SK-N-SH (cell line): ENCODE measurements around the gene PLXNA4. TPM values are rescaled to one million over a fixed set of nuclear protein-coding genes. Genes with fewer than 3 reads are reported as not detected.

Experiments
- CTCF ChIA-PET: fragments of 300-600, 350-600 bp; formaldehyde crosslinking; extraction: SDS; loops from one replicate; lab custom pipeline; 2021; lab: Yijun Ruan, JAX
- POLR2A ChIA-PET: fragments of 350-600 bp; sonication (Branson Sonifier 250); formaldehyde crosslinking; extraction: SDS; loops from one replicate; lab custom pipeline; 2020; ENCODE audit warnings: antibody characterized with exemption, inconsistent platforms; lab: Yijun Ruan, JAX
- DNase-seq: peaks from one replicate; pipeline ENCODE4 v3.0.0; 2012
- H2AFZ ChIP-seq: fragments of 200-600 bp; sonication (generic); 2 replicates; pipeline ENCODE4 v1.8.1; 2016; ENCODE audit warnings: antibody characterized with exemption, mild to moderate bottlenecking, low read depth
- H3F3A ChIP-seq: fragments of 200-600 bp; sonication (generic); replicated peaks from 2 replicates; pipeline ENCODE3; 2016; ENCODE audit warnings: antibody characterized with exemption, mild to moderate bottlenecking; ENCODE audit not compliant: insufficient read depth
- H3K27ac ChIP-seq, 2 experiments: fragments of 200-500 bp in 1 of 2; fragments of 200-600 bp in 1 of 2; sonication (Bioruptor generic) in 1 of 2; sonication (generic), shearing (Covaris generic) in 1 of 2; 2 replicates each; pipeline versions ENCODE4 v1.5.1 to v1.6.1; 2014 to 2016; ENCODE audit warnings: low read depth in 2 of 2, inconsistent platforms in 1 of 2, low read length in 1 of 2, mild to moderate bottlenecking in 1 of 2, mixed read lengths in 1 of 2
- H3K27me3 ChIP-seq: fragments of 200-600 bp; sonication (generic), shearing (Covaris generic); 2 replicates; pipeline ENCODE4 v1.6.1; 2016; ENCODE audit warnings: mixed run types; ENCODE audit not compliant: insufficient read depth
- H3K36me3 ChIP-seq, 2 experiments: fragments of 200-500 bp in 1 of 2; fragments of 200-600 bp in 1 of 2; sonication (Bioruptor generic) in 1 of 2; sonication (generic) in 1 of 2; replicated peaks in 1 of 2; 2 replicates each; pipeline versions ENCODE3 to v1.5.1; 2014 to 2016; ENCODE audit warnings: low read length in 1 of 2, mild to moderate bottlenecking in 1 of 2; ENCODE audit not compliant: insufficient read depth in 2 of 2, control insufficient read depth in 1 of 2
- H3K4me1 ChIP-seq, 2 experiments: fragments of 200-500 bp in 1 of 2; fragments of 200-600 bp in 1 of 2; sonication (Bioruptor generic) in 1 of 2; sonication (generic), shearing (Covaris generic) in 1 of 2; 2 replicates each; pipeline versions ENCODE4 v1.5.1 to v1.6.1; 2014 to 2016; ENCODE audit warnings: low read depth in 1 of 2, low read length in 1 of 2, mixed run types in 1 of 2; ENCODE audit not compliant: insufficient read depth in 2 of 2, control insufficient read depth in 1 of 2
- H3K4me2 ChIP-seq: fragments of 200-600 bp; sonication (generic), shearing (Covaris generic); 2 replicates; pipeline ENCODE4 v1.6.1; 2017; ENCODE audit warnings: mixed run types
- H3K4me3 ChIP-seq, 2 experiments: fragments of 200-500 bp in 1 of 2; fragments of 200-600 bp in 1 of 2; sonication (Bioruptor generic) in 1 of 2; sonication (generic), shearing (Covaris generic) in 1 of 2; 2 replicates each; pipeline versions ENCODE4 v1.5.1 to v1.8.1; 2014 to 2016; ENCODE audit warnings: low read depth in 2 of 2, inconsistent platforms in 1 of 2, low read length in 1 of 2, mild to moderate bottlenecking in 1 of 2, mixed read lengths in 1 of 2, moderate library complexity in 1 of 2
- H3K79me2 ChIP-seq: fragments of 200-600 bp; sonication (generic); 2 replicates; pipeline ENCODE4 v1.8.1; 2017; ENCODE audit warnings: mild to moderate bottlenecking; ENCODE audit not compliant: insufficient read depth
- H3K9ac ChIP-seq: fragments of 200-600 bp; sonication (generic); 2 replicates; pipeline ENCODE4 v1.6.1; 2017; ENCODE audit warnings: mixed run types
- H3K9me2 ChIP-seq: fragments of 200-600 bp; sonication (generic); 2 replicates; pipeline ENCODE4 v1.6.1; 2017; ENCODE audit warnings: mixed run types
- H3K9me3 ChIP-seq: fragments of 200-600 bp; sonication (generic); 2 replicates; pipeline ENCODE4 v1.6.1; 2017; ENCODE audit warnings: mixed run types, mild to moderate bottlenecking, moderate library complexity
- H4K20me1 ChIP-seq: fragments of 200-600 bp; sonication (generic); 2 replicates; pipeline ENCODE4 v1.6.1; 2017; ENCODE audit warnings: mild to moderate bottlenecking, mixed run types; ENCODE audit not compliant: insufficient read depth
- CHD2 ChIP-seq: fragments of 150-350 bp; IDR thresholded peaks from 2 replicates; pipeline ENCODE4 v1.6.1; 2018; ENCODE audit warnings: low read length; ENCODE audit not compliant: partially characterized antibody
- ELF1 ChIP-seq: IDR thresholded peaks from 2 replicates; pipeline ENCODE4 v1.4.0; 2012
- FOSL2 ChIP-seq: IDR thresholded peaks from 2 replicates; pipeline ENCODE4 v1.4.0; 2012; ENCODE audit warnings: low read depth, mild to moderate bottlenecking, moderate library complexity, borderline replicate concordance
- FOXJ3 ChIP-seq: sonication (generic); formaldehyde crosslinking; IDR thresholded peaks from 2 replicates; pipeline ENCODE4 v1.5.1; 2020; ENCODE audit warnings: mild to moderate bottlenecking, missing genetic modification reagents
- FOXM1 ChIP-seq: IDR thresholded peaks from 2 replicates; pipeline ENCODE4 v1.4.0; 2012; ENCODE audit warnings: low read depth, mild to moderate bottlenecking
- IRF3 ChIP-seq: fragments of 150-350 bp; IDR thresholded peaks from 2 replicates; pipeline ENCODE4 v1.6.1; 2016; ENCODE audit warnings: mild to moderate bottlenecking, low read depth, low read length
- JUND ChIP-seq: IDR thresholded peaks from 2 replicates; pipeline ENCODE4 v1.4.0; 2012
- MAX ChIP-seq: IDR thresholded peaks from 2 replicates; pipeline ENCODE4 v1.4.0; 2012; ENCODE audit warnings: low read depth
- NFIC ChIP-seq: IDR thresholded peaks from 2 replicates; pipeline ENCODE4 v1.4.0; 2012; ENCODE audit warnings: borderline replicate concordance
- NRF1 ChIP-seq: IDR thresholded peaks from 2 replicates; pipeline ENCODE4 v1.6.1; 2012; ENCODE audit warnings: low read depth, mild to moderate bottlenecking, low read length
- POLR2AphosphoS5 ChIP-seq: IDR thresholded peaks from 2 replicates; pipeline ENCODE4 v1.6.1; 2012; ENCODE audit warnings: low read depth, low read length
- RCOR1 ChIP-seq: fragments of 150-350 bp; IDR thresholded peaks from 2 replicates; pipeline ENCODE4 v1.6.1; 2017; ENCODE audit warnings: antibody characterized with exemption, low read length
- RFX5 ChIP-seq: IDR thresholded peaks from 2 replicates; pipeline ENCODE4 v1.6.1; 2012; ENCODE audit warnings: mild to moderate bottlenecking, improper control_type of control experiment, low read length
- TAF1 ChIP-seq: IDR thresholded peaks from 2 replicates; pipeline ENCODE4 v1.6.1; 2012; ENCODE audit warnings: low read depth, mild to moderate bottlenecking, low read length, moderate library complexity, borderline replicate concordance
- USF2 ChIP-seq: fragments of 150-350 bp; IDR thresholded peaks from 2 replicates; pipeline ENCODE4 v1.6.1; 2017; ENCODE audit warnings: antibody characterized with exemption, low read length, low read depth, borderline replicate concordance
- ZBTB33 ChIP-seq: IDR thresholded peaks from 2 replicates; pipeline ENCODE4 v1.4.0; 2012; ENCODE audit warnings: low read depth, borderline replicate concordance
- WGBS: methylation state at CpG from one replicate; pipeline ENCODE4 v1.1.6; 2017; ENCODE audit warnings: low lambda C conversion rate; 5-methylcytosine and 5-hydroxymethylcytosine counted together
- polyA plus RNA-seq, 3 experiments: library from polyadenylated mRNA; depleted of rRNA; stranded (reverse); fragments of >200 nt; gene quantifications; 2 replicates each; pipeline ENCODE4 v1.2.3, GENCODE V29; 2012

The PLXNA4 gene
- polyA plus RNA-seq, 1 of the 3 experiments (the other 2 are of a cell fraction), result 2.4 TPM

- no peak overlapping the region for H3K27ac ChIP-seq
- no peaks in the 10 kb centered on the region for H3K36me3 ChIP-seq
- H3K4me1 ChIP-seq, result peaks cover 0 to 31% of the 10 kb centered on the region in 2 experiments; a peak in 1 of 4 replicates
- H3F3A ChIP-seq, result no peaks in the 10 kb centered on the region
- CTCF ChIA-PET, result interaction anchor here (0.9 to 1.4 kb wide), 2 partner anchors 10 to 11 kb away, joined by 3 to 6 read pairs; no protein-coding TSS in a partner anchor
- no peaks in the 10 kb centered on the region for H4K20me1 ChIP-seq
- POLR2A ChIA-PET, result no interaction called here
- no peaks in the 10 kb centered on the region for H3K27me3 ChIP-seq
- no peaks in the 10 kb centered on the region for H3K79me2 ChIP-seq
- H3K4me3 ChIP-seq, result no peak overlapping the region
- TF ChIP-seq NFIC (no peak), NRF1 (no peak), ELF1 (no peak), FOSL2 (no peak), POLR2AphosphoS5 (no peak), USF2 (no peak), ZBTB33 (no peak), JUND (no peak), RCOR1 (no peak), IRF3 (no peak), FOXM1 (no peak), RFX5 (no peak), CHD2 (no peak), FOXJ3 (CRISPR knock-in tag) (no peak), TAF1 (no peak), MAX (no peak)
- H3K9ac ChIP-seq, result no peak overlapping the region
- H2AFZ ChIP-seq, result no peak overlapping the region
- H3K4me2 ChIP-seq, result no peak overlapping the region
- WGBS, result 63% methylated on average over 6 of the region's 6 CpGs
- DNase-seq, result no peak
- H3K9me2 ChIP-seq, result no peaks in the 10 kb centered on the region
- H3K9me3 ChIP-seq, result no peaks in the 10 kb centered on the region
Observed at GRCh38 chr7:132486274-132486610, 90.0 kb downstream of the PLXNA4 start.
